Ammon's horn (tissue), 1 donor: ENCODE results near the gene PTRH2.
A peak's percentile ranks its signal among the peaks of the same experiment; 100 is the strongest.
"Not testable (repeated sequence)": the region's sequence is repeated elsewhere in the genome, so short reads cannot be mapped to it uniquely, and the experiment has no call there.

Source experiments
- DNase-seq: peaks from one replicate; pipeline ENCODE4 v3.0.0-alpha.2; 2016; ENCODE audit warnings: low spot score

PTRH2 gene

DNA sequence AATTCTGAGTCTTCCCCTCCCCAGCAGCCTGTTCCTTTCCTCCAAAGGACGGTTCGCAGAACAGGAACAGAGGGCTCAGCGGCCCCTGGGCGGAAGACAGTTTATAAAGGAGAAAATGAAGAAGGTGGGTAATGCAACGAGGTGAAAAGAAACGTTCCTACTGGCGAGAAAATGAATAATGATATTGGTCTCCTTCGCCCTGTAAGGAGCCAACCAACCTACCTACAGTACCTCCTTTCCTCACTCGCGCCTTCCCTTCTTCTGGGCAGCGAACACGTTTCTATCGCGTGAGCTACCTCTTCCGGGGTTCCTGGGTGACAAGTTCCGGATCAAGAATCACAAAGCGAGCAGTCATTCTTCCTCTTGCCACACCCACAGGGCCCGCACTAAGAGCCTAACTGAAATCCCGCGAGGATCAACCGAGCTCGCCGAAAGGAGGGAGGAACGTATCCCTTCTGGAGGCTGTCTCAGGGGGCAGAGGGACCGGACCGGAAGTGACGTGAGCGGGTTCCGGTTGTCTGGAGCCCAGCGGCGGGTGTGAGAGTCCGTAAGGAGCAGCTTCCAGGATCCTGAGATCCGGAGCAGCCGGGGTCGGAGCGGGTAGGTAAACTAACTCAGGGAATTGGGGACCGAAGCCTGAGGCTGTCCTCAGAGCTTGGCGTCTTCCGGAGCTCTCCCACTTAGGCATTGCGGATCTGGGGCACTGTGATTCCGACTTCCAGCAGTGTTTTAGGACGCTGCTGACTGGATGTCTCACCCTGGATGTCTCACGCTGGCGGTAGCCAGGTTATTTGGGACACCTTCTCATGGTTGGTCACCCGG is at the start of gene PTRH2, which contains the start of gene VMP1:
Gene PTRH2 (minus strand): TSS at position 282 of the 822 bp plus-strand sequence. CDS start 9,452 bp downstream, outside the sequence.
Gene VMP1 (plus strand): TSS at position 506 of the 822 bp plus-strand sequence. CDS start 23,793 bp downstream, outside the sequence.
- peak; percentile 100 for DNase-seq

DNA sequence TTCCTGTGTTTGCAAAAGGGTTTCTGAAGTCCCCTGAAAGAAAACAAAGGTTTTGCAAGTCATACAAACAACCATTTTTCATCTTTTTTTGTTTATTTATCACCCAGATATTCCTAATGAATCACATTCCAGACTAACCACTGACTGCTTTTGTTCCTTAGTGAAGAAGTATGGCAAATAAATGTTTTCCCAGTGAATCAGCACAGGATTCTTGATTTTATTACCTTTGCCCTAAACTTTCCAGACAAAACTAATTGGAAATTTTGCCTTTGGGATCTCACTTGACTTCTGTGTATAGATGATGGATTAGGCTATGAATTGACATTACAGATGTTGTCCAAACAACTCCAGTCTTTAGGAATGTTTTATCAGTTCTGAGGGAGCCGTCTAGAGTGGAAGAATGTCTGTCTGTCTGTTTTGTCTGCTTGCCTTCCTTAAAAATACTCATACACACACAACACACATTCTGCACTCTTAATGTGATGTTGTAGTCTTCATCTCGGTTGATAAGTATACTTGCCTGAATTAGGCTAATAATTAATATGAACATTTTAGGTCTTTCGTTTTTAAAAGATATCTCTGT is 49.1 kb upstream of the PTRH2 start:
- DNase-seq = no peak

DNA sequence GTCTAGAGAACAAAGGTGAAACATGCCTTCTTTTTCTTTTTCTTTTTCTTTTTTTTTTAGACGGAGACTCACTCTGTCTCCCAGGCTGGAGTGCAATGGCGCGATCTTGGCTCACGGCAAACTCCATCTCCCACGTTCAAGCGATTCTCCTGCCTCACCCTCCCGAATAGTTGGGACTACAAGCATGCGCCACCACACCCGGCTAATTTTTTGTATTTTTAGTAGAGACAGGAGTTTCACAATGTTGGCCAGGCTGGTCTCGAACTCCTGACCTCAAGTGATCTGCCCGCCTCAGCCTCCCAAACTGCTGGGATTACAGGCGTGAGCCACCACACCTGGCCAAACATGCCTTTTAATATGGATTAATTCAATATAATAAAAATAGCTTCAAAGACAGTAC is 47.8 kb upstream of the PTRH2 start:
- DNase-seq = not testable (repeated sequence)

DNA sequence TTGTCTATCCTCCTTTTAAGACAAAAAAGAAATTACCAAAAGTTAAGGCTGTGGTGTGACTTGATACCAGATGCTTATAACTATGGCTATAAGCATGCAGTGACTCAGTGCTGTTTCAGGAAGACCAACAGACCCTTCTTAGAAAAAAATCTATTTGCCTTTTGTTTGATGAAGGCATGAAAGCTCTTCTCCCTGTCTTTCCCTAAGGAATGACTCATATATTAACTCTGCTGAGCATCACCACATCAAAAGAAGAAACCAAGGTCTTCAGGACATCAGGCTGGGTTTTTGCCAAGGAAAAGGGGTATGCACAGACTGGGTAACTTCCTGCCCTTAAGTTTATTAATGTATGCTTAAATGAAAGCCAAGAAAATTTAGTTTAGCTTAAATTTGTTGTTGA is 47.3 kb upstream of the PTRH2 start:
- no peak for DNase-seq

DNA sequence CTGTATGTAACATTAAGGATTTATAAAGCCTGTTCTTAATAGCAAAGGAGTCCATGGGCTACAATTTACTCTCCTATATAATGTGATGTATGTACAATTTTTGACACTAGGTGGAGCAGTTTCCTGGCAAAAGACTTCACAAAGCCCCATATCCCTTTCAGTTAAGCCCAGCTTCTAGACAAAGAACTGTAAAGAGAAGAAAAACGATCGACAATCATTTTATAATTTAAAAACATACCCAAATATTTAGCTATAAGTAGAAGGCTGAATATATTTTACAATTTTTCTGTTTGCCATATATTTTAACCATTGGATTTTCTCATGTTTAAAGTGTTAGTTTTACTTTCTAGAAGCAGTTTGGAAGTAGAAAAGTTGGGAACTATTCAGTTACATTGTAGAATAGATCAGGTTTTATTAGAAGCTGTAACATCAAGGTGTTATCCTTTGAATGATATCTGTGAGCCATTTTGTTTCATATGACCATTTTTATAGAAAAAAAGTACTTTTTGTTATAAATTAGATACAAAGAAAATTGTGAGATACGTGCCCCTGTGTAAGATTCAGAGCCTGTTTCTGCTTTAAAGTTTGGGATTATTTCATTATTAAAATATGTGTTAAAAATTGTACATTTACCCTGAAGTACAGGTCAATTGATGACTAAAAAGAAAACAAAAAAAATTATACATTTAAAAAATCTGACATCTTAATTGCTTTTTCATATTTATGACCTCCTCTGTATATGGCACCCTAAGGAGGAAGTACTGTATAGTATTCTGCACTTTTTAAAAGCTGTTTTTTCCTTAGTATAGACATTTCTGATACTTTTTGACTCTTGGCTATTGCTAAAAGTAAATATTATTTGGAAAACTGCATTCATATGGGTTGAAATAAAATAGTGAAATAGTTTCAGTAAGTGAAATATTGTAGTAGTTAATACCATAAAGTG is 46.6 kb upstream of the PTRH2 start:
- peak; percentile 84 for DNase-seq

DNA sequence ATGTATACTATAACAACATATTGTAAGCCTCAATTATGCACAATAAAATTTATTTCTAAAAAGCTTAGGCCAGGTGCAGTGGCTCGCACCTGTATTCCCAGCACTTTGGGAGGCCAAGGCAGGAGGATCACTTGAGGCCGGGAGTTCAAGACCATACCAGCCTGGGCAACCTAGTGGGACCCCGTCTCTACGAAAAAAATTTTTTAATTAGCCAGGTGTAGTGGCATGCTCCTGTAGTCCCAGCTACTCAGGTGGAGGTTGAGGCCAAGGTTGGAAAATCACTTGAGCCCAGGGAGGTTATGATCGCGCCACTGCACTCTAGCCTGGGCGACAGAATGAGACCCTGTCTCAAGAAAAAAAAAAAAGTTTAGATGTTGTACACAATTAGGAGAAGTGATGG is 45.7 kb upstream of the PTRH2 start:
- DNase-seq = no peak

DNA sequence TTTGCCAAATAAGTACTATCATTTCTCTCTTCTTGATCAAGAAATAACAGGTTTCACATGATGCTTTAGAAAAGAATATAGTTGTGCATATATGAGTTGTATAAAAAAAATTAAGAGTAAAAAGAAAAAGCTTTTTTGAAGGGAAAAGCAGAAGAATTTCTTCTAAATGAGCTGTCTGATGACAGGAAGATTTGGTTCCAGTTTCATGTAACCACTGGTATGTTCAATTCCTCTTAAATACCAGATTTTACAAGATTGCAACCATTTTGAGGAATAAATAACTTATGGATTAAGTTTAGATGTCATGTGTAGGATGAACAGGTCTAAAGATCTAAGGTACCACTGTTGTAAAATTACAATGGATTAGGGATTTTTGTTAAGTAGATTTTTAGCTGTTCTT is 45.2 kb upstream of the PTRH2 start:
- DNase-seq = no peak

DNA sequence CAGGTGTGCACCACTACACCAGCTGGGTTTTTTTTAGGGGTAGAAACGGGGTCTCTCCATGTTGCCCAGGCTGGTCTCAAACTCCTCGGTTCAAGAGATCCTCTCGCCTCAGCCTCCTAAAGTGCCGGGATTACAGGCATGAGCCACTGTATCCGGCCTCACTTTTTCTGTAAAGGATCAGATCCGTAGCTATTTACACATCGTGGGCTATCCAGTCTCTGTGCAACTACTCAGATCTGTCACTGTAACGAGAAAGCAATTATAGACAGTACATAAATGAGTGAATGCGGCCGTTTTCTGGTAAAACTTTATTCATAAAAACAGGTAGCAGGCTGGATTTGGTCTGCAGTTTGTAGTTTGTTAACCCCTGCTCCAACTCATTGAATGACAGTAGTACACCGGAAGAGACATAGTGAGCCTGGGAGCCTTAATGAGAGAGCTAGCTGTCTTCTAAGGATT is 44.8 kb upstream of the PTRH2 start:
- DNase-seq = no peak

DNA sequence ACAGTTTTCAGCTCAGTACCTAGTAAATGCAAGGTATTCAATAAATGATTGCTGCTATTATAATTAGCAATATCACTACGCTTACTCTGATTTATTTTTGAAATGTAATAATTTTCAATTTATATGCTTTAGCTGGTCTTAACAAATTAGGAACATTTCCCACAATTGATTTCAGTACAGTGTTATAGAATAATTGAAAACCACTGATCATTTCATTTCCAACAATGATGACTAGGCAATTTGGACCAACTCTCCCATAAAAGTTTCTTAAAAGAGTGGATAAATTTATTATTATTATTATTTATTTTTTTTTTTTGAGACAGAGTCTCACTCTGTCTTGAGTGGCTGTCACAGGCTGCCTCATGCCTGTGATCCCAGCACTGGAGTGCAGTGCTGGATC is 41.4 kb upstream of the PTRH2 start:
- no peak for DNase-seq

DNA sequence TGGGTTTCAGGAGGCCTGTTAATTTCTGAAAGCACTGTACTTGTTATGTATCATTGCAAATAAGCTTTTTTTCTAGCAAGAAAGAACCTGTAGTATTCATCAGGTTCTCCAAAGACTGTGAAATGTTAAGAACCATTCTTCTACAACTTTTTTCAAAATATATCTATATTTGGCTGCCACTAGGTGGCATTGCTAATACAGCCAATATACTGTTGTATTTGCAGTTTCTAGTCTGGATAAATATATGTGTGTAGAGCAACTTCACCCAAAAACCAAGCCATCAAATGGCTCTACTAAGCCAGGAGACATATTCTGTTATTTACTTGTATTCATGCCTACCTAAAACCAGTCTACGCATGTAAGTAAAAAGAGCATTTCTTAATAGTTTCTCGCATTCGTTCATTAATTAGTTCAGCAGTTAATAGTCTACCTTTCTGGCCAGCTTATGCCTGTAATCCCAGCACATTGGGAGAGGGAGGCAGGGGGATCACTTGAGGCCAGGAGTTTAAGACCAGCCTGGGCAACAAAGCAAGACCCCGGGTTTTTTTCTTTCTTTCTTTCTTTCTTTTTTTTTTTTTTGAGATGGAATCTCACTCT is 39.7 kb upstream of the PTRH2 start:
- peak; percentile 50 for DNase-seq

DNA sequence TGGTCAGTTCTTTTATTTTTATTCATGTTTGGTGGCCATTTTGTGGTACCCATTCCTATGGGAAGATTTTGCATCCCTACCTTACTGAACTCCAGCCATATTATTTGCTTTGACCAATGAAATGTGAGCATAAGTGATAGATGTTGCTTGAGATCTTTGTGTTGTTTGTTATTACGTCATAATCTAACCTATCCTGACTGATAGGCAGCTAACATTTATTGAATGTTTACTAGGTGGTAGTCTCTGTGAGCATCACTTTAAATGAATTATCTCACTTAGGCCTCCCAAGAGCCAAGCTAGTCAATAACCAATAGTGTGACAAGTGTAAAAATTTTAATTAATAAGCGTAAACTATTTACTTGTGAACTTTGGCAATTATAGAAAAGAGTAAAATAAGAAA is 37.8 kb upstream of the PTRH2 start:
- DNase-seq = no peak

DNA sequence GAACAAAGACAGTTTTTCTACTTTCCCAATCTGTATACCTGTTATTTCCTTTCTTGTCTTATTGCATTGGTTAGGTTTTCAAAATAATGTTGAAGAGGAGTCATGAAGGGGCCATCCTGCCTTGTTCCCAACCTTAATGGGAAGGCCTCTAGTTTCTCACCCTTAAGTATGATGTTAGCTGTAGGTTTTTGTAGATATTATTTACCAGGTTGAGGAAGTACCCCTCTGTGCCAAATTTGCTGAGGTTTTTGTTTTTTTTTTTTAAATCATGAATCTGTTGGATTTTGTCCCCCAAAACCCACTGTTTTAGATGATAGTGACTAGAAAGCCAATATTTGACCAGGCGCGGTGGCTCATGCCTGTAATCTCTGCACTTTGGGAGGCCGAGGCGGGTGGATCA is 36.6 kb upstream of the PTRH2 start:
- no peak for DNase-seq

DNA sequence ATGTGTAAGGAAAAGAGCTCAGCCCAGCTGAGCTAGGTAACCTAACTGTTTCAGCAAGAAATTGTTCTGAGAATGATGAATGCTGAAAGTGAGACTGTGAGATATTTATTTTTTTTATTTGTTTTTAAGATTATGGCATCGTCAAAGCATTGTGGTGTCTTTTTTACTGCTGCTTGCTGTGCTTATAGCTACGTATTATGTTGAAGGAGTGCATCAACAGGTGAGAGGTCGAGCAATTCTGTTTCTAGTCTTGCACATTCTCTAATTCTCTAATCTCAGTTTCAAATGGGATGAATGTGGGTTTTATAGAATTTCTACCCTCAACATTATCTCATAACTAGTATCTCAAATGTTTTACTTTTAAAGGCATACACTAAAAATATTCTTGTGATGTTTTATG is 30.1 kb upstream of the PTRH2 start:
- DNase-seq = no peak

DNA sequence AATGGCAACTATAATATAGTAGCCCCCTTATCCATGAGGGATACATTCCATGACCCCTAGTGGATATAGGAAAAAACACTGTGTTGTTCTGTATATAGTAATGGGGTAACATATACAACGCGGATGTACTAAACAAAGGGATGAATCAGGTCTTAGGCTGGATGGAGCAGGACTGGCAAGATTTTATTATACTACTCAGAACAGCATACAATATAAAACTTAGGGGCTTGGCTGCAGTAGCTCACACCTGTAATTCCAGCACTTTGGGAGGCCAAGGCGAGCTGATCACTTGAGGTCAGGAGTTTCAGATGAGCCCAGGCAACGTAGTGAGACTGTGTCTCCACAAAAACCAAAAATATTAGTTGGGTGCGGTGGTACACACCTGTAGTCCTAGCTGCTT is 27.0 kb upstream of the PTRH2 start:
- no peak for DNase-seq

DNA sequence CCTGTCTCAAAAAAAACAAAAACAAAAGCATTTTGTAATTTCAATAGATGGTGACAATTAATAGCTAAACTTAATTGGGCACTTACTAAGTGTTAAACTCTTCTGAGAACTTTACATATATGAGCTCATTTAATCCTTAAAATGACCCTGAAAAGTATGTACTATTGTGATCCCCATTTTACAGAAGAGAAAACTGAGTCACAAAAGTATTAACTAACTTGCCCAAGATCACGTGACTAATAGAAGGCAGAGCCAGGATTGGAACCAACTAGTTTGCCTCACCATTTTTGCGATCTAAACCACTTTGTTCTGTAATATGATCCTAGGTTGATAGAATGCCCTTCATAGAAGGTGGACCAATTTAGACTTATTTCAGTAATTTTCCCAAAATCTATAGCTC is 26.5 kb upstream of the PTRH2 start:
- no peak for DNase-seq

DNA sequence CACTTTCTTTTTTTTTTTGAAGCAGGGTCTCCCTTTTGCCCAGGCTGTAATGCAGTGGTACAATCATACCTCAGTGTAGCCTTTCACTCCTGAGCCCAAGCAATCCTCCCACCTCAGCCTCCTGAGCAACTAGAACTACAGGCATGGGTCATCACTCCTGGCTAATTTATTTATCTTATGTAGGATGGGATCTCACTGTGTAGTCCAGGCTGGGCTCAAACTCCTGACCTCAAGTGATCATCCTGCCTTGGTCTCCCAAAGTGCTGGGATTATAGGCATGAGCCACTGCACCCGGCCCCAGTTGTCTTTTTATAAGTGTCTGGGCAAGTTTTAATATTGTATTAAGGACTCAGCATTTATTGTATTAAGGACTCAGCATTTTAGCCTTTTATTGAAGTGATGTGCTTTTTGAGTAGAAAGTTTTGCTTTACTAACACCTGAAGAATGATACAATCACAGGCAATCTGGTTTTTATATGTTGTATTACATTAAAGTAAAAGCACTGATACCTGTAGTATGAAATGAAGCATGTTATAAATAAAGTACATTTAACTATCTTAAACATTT is 23.1 kb upstream of the PTRH2 start:
- DNase-seq = no peak

DNA sequence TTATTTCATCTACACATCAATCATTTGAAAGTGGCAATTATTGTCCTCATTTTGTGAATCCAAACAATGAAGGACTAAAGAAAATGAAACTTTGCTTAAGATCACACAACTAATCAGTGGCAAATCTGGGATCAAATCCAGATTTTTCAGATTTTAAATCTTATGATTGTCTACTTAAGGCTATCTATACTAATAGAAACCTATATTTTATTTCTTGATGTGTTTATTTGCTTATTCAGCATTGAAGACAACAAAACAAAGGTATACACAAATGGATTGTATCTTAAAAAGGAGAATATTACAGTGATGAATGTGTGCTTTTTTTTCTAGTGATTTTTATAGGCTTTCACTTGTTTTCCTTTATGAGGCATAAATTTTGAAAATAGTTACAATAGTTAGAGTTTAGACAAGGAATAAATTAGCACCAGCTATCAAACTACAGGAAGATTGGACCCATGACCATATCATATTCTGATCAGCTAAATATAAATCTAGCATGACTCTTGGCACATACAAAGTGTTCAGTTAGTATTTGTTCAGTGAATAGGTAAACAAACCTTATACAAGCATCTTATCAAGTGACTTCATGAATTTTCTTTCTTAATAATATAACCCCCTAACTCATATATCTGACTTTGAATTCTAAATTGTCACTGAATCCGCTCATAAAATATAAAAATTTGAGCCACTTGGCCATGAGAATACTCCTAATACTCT is 20.7 kb upstream of the PTRH2 start:
- DNase-seq = no peak

DNA sequence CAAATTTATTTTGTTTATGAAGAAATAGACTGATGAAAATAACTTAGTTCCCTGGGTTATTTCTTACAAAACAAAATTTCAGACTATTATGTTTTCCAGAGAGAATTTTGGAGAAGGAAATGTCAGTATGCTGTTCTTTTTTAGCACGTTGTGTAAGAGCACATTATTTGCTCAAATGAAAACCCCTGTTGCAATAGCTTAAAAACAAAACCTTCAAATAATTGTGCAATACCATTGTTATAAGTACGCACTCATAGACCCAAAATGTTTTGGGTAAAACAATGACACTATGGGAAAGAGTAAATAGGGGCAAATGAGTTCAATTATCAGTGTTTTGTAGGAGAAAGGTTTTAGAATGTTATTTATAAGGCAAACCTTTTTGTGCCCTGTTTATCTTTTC is 18.5 kb upstream of the PTRH2 start:
- no peak for DNase-seq

DNA sequence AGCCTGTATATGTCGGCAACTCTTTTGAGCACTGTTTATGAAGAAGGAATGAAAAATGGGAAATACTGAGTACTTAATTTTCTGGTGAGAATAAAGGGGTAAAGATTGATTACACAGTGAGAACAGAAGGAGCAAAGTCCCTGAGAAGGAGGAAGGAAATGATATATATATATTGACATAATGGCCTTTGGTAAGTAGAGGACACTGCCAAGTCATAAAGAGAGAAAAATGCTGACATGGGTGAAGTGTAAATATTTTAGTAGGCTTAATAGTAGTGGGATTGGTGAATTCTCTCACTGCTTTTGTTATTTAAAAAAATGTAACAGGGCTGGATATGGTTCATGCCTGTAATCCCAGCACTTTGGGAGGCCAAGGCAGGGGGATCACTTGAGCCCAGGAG is 16.4 kb upstream of the PTRH2 start:
- no peak for DNase-seq

DNA sequence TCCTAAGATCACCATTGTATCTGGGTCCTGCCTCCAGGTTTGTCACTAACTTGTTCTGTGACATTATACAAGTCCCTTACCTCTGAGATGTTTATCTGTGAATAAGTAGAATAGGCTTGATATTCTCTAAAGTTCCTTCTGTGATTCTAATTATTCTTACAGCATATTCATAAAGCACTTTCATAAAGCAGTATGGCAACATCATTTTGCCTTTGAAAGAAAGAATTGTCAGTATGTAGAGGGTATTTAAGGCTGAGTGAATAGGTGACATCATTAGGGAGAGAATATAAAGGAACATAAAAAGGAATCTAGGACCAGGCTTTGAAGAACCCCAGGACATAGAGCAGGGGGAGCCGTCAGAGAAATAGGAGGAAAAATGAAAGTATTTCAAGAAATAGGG is 15.8 kb upstream of the PTRH2 start:
- no peak for DNase-seq

DNA sequence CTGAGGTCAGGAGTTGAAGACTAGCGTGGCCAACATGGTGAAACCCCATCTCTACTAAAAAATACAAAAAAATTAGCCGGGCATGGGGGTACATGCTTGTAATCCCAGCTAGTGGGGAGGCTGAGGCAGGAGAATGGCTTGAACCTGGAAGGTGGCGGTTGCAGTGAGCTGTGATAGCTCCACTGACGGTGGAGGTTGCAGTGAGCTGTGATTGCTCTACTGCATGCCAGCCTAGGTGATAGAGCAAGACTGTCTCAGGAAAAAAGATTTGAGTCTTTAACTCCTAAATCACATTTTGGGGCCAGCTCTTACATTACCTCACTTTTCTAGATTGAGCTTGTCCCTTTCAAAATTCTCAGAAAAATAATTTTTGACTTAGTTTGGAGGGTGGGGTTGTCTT is 15.4 kb upstream of the PTRH2 start:
- DNase-seq = no peak
